Mesendoderm (in vitro differentiated cells): ENCODE data around the gene GNRHR.

ENCODE experiments used
- DNase-seq: peaks from one replicate; pipeline ENCODE4 v3.0.0; 2013
- H2AK5ac ChIP-seq: 2 replicates; pipeline ENCODE4 v1.6.1; 2013; ENCODE audit warnings: low read length, inconsistent platforms
- H2BK120ac ChIP-seq: 2 replicates; pipeline ENCODE4 v1.6.1; 2013; ENCODE audit warnings: low read depth, mild to moderate bottlenecking, low read length, moderate library complexity, mixed read lengths
- H2BK15ac ChIP-seq: replicated peaks from 2 replicates; pipeline ENCODE4 v1.6.1; 2013; ENCODE audit warnings: low read depth, mild to moderate bottlenecking, moderate library complexity
- H2BK5ac ChIP-seq: 2 replicates; pipeline ENCODE4 v1.6.1; 2013; ENCODE audit warnings: low read length, inconsistent platforms
- H3K18ac ChIP-seq: 2 replicates; pipeline ENCODE4 v1.6.1; 2013; ENCODE audit warnings: mild to moderate bottlenecking, low read length, mixed read lengths
- H3K23ac ChIP-seq: one replicate; pipeline ENCODE4 v1.6.1; 2013; ENCODE audit warnings: low read length
- H3K27ac ChIP-seq: 2 replicates; pipeline ENCODE4 v1.5.1; 2013; ENCODE audit warnings: low read depth, mild to moderate bottlenecking, inconsistent platforms, low read length, moderate library complexity
- H3K27me3 ChIP-seq: 2 replicates; pipeline ENCODE4 v1.6.1; 2013; ENCODE audit warnings: low read length, control low read depth, mild to moderate bottlenecking, inconsistent platforms; ENCODE audit not compliant: insufficient read depth, poor library complexity
- H3K36me3 ChIP-seq: 2 replicates; pipeline ENCODE4 v1.6.1; 2013; ENCODE audit warnings: low read length, inconsistent platforms; ENCODE audit not compliant: control insufficient read depth, insufficient read depth
- H3K4ac ChIP-seq: one replicate; pipeline ENCODE4 v1.6.1; 2013; ENCODE audit warnings: low read depth, mild to moderate bottlenecking, low read length, moderate library complexity
- H3K4me1 ChIP-seq: 2 replicates; pipeline ENCODE4 v1.6.1; 2013; ENCODE audit warnings: low read depth, low read length, inconsistent platforms; ENCODE audit not compliant: control insufficient read depth
- H3K4me2 ChIP-seq: 2 replicates; pipeline ENCODE4 v1.6.1; 2013; ENCODE audit warnings: low read length
- H3K4me3 ChIP-seq: 2 replicates; pipeline ENCODE4 v1.5.1; 2013; ENCODE audit warnings: mild to moderate bottlenecking, low read length
- H3K56ac ChIP-seq: one replicate; pipeline ENCODE4 v1.6.1; 2013; ENCODE audit warnings: low read length
- H3K79me1 ChIP-seq: 2 replicates; pipeline ENCODE4 v1.6.1; 2013; ENCODE audit warnings: low read length, inconsistent platforms
- H3K79me2 ChIP-seq: 2 replicates; pipeline ENCODE4 v1.6.1; 2013; ENCODE audit warnings: mild to moderate bottlenecking, low read length; ENCODE audit not compliant: control insufficient read depth, insufficient read depth
- H3K9ac ChIP-seq: 2 replicates; pipeline ENCODE4 v1.6.1; 2013; ENCODE audit warnings: low read length, inconsistent platforms
- H4K5ac ChIP-seq: one replicate; pipeline ENCODE4 v1.6.1; 2013; ENCODE audit warnings: low read length
- H4K8ac ChIP-seq: one replicate; pipeline ENCODE4 v1.6.1; 2013; ENCODE audit warnings: low read depth, mild to moderate bottlenecking, control low read depth, low read length, moderate library complexity
- WGBS: extraction: QIAGEN DNeasy Blood & Tissue Kit; methylation state at CpG from one replicate; pipeline ENCODE4 v1.1.7; 2013; ENCODE audit warnings: low lambda C conversion rate, missing lambda C conversion rate; ENCODE audit not compliant: insufficient coverage; ENCODE audit errors: extremely low coverage; 5-methylcytosine and 5-hydroxymethylcytosine counted together

Gene GNRHR

DNA sequence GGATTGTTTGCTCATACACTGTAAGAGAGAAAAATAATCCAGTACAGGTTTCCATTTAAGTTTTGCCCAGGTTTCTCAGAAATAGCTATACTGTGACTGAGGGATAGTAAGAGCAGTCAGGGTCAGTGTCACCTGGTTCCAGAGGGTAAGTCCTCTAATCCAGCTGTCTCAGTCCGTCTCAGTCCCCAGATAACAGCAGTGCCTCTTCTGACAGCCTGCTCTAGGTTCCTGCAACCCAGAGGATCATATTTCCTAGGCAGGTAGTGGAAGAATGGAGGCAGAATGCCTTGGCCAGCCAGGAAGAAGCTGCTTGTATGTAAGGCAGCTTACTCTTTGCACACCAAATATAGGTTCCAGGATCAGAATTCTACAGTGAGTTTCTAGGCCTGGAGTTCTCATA is 22.6 kb upstream of the GNRHR start:
- Histone ChIP-seq H4K5ac (no peak overlapping the region), H2AK5ac (no peak overlapping the region)

DNA sequence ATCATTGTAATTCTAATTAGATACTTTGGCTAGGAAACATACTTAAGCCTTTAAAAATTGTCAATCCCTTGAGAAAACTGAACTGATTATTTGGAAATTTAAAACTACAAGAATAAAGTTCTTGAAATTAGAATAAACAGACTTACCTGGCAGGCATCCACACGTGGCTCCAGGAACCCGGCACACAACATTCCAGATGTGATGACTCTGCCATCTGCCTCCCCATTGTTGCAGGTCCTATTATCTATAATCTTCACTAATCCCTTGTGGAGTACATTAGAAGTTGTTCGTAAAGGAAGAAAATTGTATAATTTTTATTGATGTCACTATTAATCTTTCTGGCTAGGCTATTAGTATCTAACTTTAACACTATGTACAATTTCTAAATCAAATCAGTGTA is 16.2 kb upstream of the GNRHR start:
- no peak overlapping the region for H3K9ac ChIP-seq
- no peaks in the 10 kb centered on the region for H3K4me1 ChIP-seq
- no peak overlapping the region for H3K4ac ChIP-seq
- no peak overlapping the region for H2BK120ac ChIP-seq
- H3K79me1 ChIP-seq: no peaks in the 10 kb centered on the region
- H3K27ac ChIP-seq: no peak overlapping the region
- H3K4me3 ChIP-seq: no peak overlapping the region
- H3K23ac ChIP-seq: no peak overlapping the region
- no peak overlapping the region for H4K8ac ChIP-seq
- H2AK5ac ChIP-seq: no peak overlapping the region
- H3K18ac ChIP-seq: no peak overlapping the region
- no peaks in the 10 kb centered on the region for H3K27me3 ChIP-seq
- no peak overlapping the region for H3K56ac ChIP-seq
- DNase-seq: peak; percentile 39
- no peak overlapping the region for H2BK15ac ChIP-seq
- H4K5ac ChIP-seq: no peak overlapping the region
- no CpG with 5 or more reads among the region's 3 CpGs for WGBS
- H3K4me2 ChIP-seq: no peak overlapping the region
- H2BK5ac ChIP-seq: no peak overlapping the region
- H3K36me3 ChIP-seq: no peaks in the 10 kb centered on the region
- H3K79me2 ChIP-seq: no peaks in the 10 kb centered on the region

More for the DNA sequence above, 22.6 kb upstream of the GNRHR start:
- H2BK15ac ChIP-seq: no peak overlapping the region
- H2BK5ac ChIP-seq: no peak overlapping the region
- H3K4me3 ChIP-seq: no peak overlapping the region
- no peak overlapping the region for H3K18ac ChIP-seq
- no peak overlapping the region for H2BK120ac ChIP-seq
- H3K27me3 ChIP-seq: no peaks in the 10 kb centered on the region
- H3K27ac ChIP-seq: no peak overlapping the region
- no peak overlapping the region for H3K56ac ChIP-seq
- no peaks in the 10 kb centered on the region for H3K36me3 ChIP-seq
- no peaks in the 10 kb centered on the region for H3K4me1 ChIP-seq
- no peaks in the 10 kb centered on the region for H3K79me2 ChIP-seq
- no peaks in the 10 kb centered on the region for H3K79me1 ChIP-seq
- H3K4ac ChIP-seq: no peak overlapping the region
- H3K4me2 ChIP-seq: no peak overlapping the region
- no CpG with 5 or more reads among the region's 1 CpG for WGBS
- H4K8ac ChIP-seq: no peak overlapping the region
- no peak overlapping the region for H3K23ac ChIP-seq
- no peak overlapping the region for H3K9ac ChIP-seq
- DNase-seq: peak; percentile 38

DNA sequence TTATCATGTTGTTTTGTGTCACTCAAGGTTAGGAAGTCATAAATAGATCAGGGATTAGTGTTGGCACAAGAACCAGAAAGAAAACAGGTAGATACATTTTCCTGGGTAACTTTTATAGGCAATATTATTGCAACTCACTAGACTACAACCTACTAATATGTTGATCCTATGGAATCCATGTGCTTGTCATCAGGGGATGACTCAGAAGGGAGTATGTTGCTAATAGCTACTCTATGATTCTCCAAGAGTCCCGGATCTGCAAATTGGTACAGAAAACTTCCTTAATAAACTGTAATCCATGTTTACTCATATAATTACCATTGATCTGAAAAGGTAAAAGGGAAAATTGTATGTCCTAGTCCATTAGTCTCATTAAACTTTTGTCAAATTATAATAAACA is 11.7 kb upstream of the GNRHR start:
- no CpG with 5 or more reads among the region's 1 CpG for WGBS
- no peak overlapping the region for H3K4me2 ChIP-seq
- H3K36me3 ChIP-seq: no peaks in the 10 kb centered on the region
- no peak overlapping the region for H2AK5ac ChIP-seq
- H4K5ac ChIP-seq: no peak overlapping the region
- H2BK5ac ChIP-seq: no peak overlapping the region
- no peak overlapping the region for H2BK15ac ChIP-seq
- H3K18ac ChIP-seq: no peak overlapping the region
- H3K9ac ChIP-seq: no peak overlapping the region
- no peak overlapping the region for H2BK120ac ChIP-seq
- no peaks in the 10 kb centered on the region for H3K79me2 ChIP-seq
- no peak for DNase-seq
- H3K4ac ChIP-seq: no peak overlapping the region
- H3K27ac ChIP-seq: no peak overlapping the region
- H3K23ac ChIP-seq: no peak overlapping the region
- no peak overlapping the region for H4K8ac ChIP-seq
- H3K4me1 ChIP-seq: no peaks in the 10 kb centered on the region
- H3K4me3 ChIP-seq: no peak overlapping the region
- no peaks in the 10 kb centered on the region for H3K27me3 ChIP-seq
- no peak overlapping the region for H3K56ac ChIP-seq
- H3K79me1 ChIP-seq: no peaks in the 10 kb centered on the region

DNA sequence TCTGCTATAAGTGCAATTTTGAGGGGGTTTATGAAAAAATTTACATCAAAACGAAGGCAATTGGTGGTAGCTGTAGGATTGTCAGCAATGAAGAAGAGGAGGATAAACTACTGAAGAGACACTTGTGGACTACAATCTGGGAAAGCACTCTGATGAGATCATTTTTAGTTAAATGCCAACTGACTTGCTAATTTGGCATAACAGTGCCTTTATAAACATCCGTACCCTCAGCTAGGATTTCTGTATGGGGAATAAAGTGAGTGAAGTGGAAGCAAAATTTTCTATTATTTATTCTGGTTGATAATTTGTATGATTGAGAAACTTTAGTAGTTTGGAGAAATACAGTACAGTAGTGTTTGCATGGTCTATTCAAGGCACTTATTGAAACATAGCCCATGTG is 11.2 kb upstream of the GNRHR start:
- no peak overlapping the region for H4K8ac ChIP-seq
- no peak overlapping the region for H3K4me3 ChIP-seq
- no peaks in the 10 kb centered on the region for H3K36me3 ChIP-seq
- H3K27ac ChIP-seq: no peak overlapping the region
- no peak overlapping the region for H3K4me2 ChIP-seq
- H2BK120ac ChIP-seq: no peak overlapping the region
- H3K4ac ChIP-seq: no peak overlapping the region
- no peak for DNase-seq
- no peak overlapping the region for H3K18ac ChIP-seq
- no peak overlapping the region for H3K56ac ChIP-seq
- H3K79me1 ChIP-seq: no peaks in the 10 kb centered on the region
- H3K23ac ChIP-seq: no peak overlapping the region
- no peak overlapping the region for H2BK15ac ChIP-seq
- no peak overlapping the region for H2BK5ac ChIP-seq
- no peak overlapping the region for H3K9ac ChIP-seq
- H4K5ac ChIP-seq: no peak overlapping the region
- H3K4me1 ChIP-seq: no peaks in the 10 kb centered on the region
- H3K79me2 ChIP-seq: no peaks in the 10 kb centered on the region
- H3K27me3 ChIP-seq: no peaks in the 10 kb centered on the region
- no peak overlapping the region for H2AK5ac ChIP-seq
- no CpG with 5 or more reads among the region's 2 CpGs for WGBS

DNA sequence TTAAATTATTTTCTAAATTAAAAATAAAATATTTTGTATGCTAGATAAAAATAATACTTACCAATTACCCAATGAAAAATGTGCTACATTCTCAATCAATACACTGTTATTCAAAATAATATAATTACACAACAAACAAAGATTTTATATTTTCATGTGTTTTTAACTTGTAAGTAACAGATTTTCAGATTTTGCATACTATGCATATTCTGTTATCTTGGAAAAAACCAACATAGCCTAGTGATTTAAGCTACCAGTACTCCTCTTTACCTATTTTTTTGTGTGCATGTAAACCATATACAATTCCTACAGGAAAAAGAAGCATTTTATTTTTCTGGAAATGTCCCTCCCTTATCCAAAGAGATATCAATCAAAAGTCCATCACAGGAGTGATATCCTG is 10.0 kb upstream of the GNRHR start:
- no peaks in the 10 kb centered on the region for H3K4me1 ChIP-seq
- H3K9ac ChIP-seq: no peak overlapping the region
- no peak overlapping the region for H3K4ac ChIP-seq
- H2BK120ac ChIP-seq: no peak overlapping the region
- no peak overlapping the region for H3K18ac ChIP-seq
- H2AK5ac ChIP-seq: no peak overlapping the region
- no peak overlapping the region for H3K4me2 ChIP-seq
- H3K79me1 ChIP-seq: no peaks in the 10 kb centered on the region
- no peak overlapping the region for H2BK15ac ChIP-seq
- no peak overlapping the region for H4K8ac ChIP-seq
- no peak overlapping the region for H4K5ac ChIP-seq
- no peak overlapping the region for H3K27ac ChIP-seq
- H3K27me3 ChIP-seq: no peaks in the 10 kb centered on the region
- H3K56ac ChIP-seq: no peak overlapping the region
- H3K4me3 ChIP-seq: no peak overlapping the region
- no peaks in the 10 kb centered on the region for H3K36me3 ChIP-seq
- H3K79me2 ChIP-seq: no peaks in the 10 kb centered on the region
- H2BK5ac ChIP-seq: no peak overlapping the region
- no peak for DNase-seq
- no peak overlapping the region for H3K23ac ChIP-seq

DNA sequence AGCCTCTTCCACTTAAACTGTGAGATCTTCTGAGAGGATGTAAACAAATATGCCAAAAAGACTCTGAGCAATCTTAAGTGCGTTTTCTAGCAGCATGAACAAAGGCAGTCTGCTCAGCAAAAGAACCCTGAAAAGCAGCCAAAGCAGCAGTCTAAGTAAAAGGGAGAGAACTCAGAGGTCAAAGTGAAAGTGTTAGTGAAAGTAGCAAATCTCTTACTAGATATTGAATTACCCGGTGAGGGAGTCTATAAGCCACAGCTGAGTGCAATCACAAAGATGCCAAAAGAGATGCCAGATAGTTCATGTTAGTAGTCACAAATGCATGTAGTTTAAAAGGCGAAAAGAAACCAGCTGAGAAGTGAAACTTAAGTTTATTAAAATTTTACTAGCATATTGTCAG is 7.9 kb upstream of the GNRHR start:
- H3K4me1 ChIP-seq: no peaks in the 10 kb centered on the region
- H2BK15ac ChIP-seq: no peak overlapping the region
- DNase-seq: no peak
- no peaks in the 10 kb centered on the region for H3K27me3 ChIP-seq
- no peaks in the 10 kb centered on the region for H3K79me2 ChIP-seq
- H3K23ac ChIP-seq: no peak overlapping the region
- no peaks in the 10 kb centered on the region for H3K36me3 ChIP-seq
- H3K4me2 ChIP-seq: no peak overlapping the region
- no peak overlapping the region for H3K27ac ChIP-seq
- H3K4me3 ChIP-seq: no peak overlapping the region
- no peaks in the 10 kb centered on the region for H3K79me1 ChIP-seq
- no peak overlapping the region for H2BK5ac ChIP-seq
- WGBS: no CpG with 5 or more reads among the region's 3 CpGs
- H3K4ac ChIP-seq: no peak overlapping the region
- H3K18ac ChIP-seq: no peak overlapping the region
- H2BK120ac ChIP-seq: no peak overlapping the region
- H4K8ac ChIP-seq: peak overlapping the region; percentile 81
- no peak overlapping the region for H4K5ac ChIP-seq
- H3K9ac ChIP-seq: no peak overlapping the region
- H2AK5ac ChIP-seq: no peak overlapping the region
- H3K56ac ChIP-seq: no peak overlapping the region
